Bronchial epithelial cell (primary cell): ENCODE results near the gene SEC61A1. TPM values are rescaled to one million over a fixed set of nuclear protein-coding genes. Genes with fewer than 3 reads are reported as not detected.
A peak's percentile ranks its signal among the peaks of the same experiment; 100 is the strongest.

Experiments
- DNase-seq: peaks from one replicate; pipeline ENCODE4 v3.0.0-alpha.2; 2010; ENCODE audit warnings: low read depth
- FAIRE-seq: peaks from 2 replicates; lab custom pipeline; 2011; peaks lifted over from hg19 to GRCh38; lab: Jason Lieb, UNC
- H3K27me3 ChIP-seq: 2 replicates; pipeline ENCODE4 v1.5.1; 2011; ENCODE audit warnings: low read length; ENCODE audit not compliant: control insufficient read depth, insufficient read depth
- H3K36me3 ChIP-seq: 2 replicates; pipeline ENCODE4 v1.5.1; 2011; ENCODE audit warnings: low read length; ENCODE audit not compliant: control insufficient read depth, insufficient read depth
- H3K4me3 ChIP-seq: 2 replicates; pipeline ENCODE4 v1.5.1; 2011; ENCODE audit warnings: mild to moderate bottlenecking, low read depth, low read length, control low read depth
- CTCF ChIP-seq: IDR thresholded peaks from 2 replicates; pipeline ENCODE4 v1.5.1; 2011; ENCODE audit warnings: mild to moderate bottlenecking, moderate library complexity, low read length, control low read depth, inconsistent platforms; ENCODE audit not compliant: insufficient read depth, severe bottlenecking
- total RNA-seq: library from RNA; depleted of rRNA; stranded (reverse); fragments of >200 nt; gene quantifications from 2 replicates; pipeline ENCODE4 v1.2.1, GENCODE V29; 2014

Gene SEC61A1
- total RNA-seq, 1 donor from 2014 or later = 256 TPM

- no peak for DNase-seq
- no peak for FAIRE-seq
- Histone ChIP-seq H3K27me3 (no peaks in the 10 kb centered on the region), H3K4me3 (no peak overlapping the region), H3K36me3 (no peaks in the 10 kb centered on the region)
- TF ChIP-seq CTCF = no peak
Measured at GRCh38 chr3:128036119-128036518, 16.1 kb upstream of the SEC61A1 start.

GRCh38 chr3:128040041-128040440 lies 12.2 kb upstream of the SEC61A1 start:
- DNase-seq (peak; percentile 72), FAIRE-seq (no peak)
- Histone ChIP-seq H3K36me3 (no peaks in the 10 kb centered on the region), H3K27me3 (no peaks in the 10 kb centered on the region), H3K4me3 (no peak overlapping the region)
- no peak for TF ChIP-seq CTCF

- no peak overlapping the region for H3K4me3 ChIP-seq
- no peak for TF ChIP-seq CTCF
- no peak for DNase-seq
- no peaks in the 10 kb centered on the region for H3K36me3 ChIP-seq
- no peak for FAIRE-seq
- H3K27me3 ChIP-seq = no peaks in the 10 kb centered on the region
Measured at GRCh38 chr3:128040660-128041059, 11.6 kb upstream of the SEC61A1 start.

- H3K27me3 ChIP-seq = no peaks in the 10 kb centered on the region
- H3K4me3 ChIP-seq = no peak overlapping the region
- FAIRE-seq (no peak), DNase-seq (no peak)
- no peaks in the 10 kb centered on the region for H3K36me3 ChIP-seq
- TF ChIP-seq CTCF = no peak
Measured at GRCh38 chr3:128041344-128041743, 10.9 kb upstream of the SEC61A1 start.

- FAIRE-seq = no peak
- DNase-seq = peak; percentile 35
- no peak for TF ChIP-seq CTCF
- no peaks in the 10 kb centered on the region for H3K27me3 ChIP-seq
- no peak overlapping the region for H3K4me3 ChIP-seq
- peaks cover 9% of the 10 kb centered on the region for H3K36me3 ChIP-seq
Measured at GRCh38 chr3:128050597-128050996, 1.6 kb upstream of the SEC61A1 start.

GRCh38 chr3:128051459-128051836 lies 789 bp upstream of the SEC61A1 start:
- no peak for TF ChIP-seq CTCF
- peak overlapping the region; percentile 94 for H3K4me3 ChIP-seq
- no peaks in the 10 kb centered on the region for H3K27me3 ChIP-seq
- peaks cover 10% of the 10 kb centered on the region for H3K36me3 ChIP-seq
- DNase-seq (peak; percentile 29), FAIRE-seq (no peak)
